Keratinocyte (primary cell): Measurements from ENCODE around the gene MRPS22. TPM values are rescaled to one million over a fixed set of nuclear protein-coding genes. Genes with fewer than 3 reads are reported as not detected.

Experiments
- DNase-seq: peaks from one replicate; pipeline ENCODE4 v3.0.0-alpha.2; 2011; ENCODE audit warnings: low read depth, missing footprints, low spot score
- FAIRE-seq: peaks from 2 replicates; lab custom pipeline; 2011; peaks lifted over from hg19 to GRCh38; lab: Jason Lieb, UNC
- H2AFZ ChIP-seq: 2 replicates; pipeline ENCODE4 v1.6.0; 2012; ENCODE audit warnings: low read length, control low read depth, inconsistent platforms; ENCODE audit not compliant: control insufficient read depth
- H3K27ac ChIP-seq: 2 replicates; pipeline ENCODE4 v1.5.1; 2011; ENCODE audit warnings: low read length; ENCODE audit not compliant: control insufficient read depth, insufficient read depth
- H3K27me3 ChIP-seq: 3 replicates; pipeline ENCODE4 v1.6.0; 2011; ENCODE audit warnings: low read length; ENCODE audit not compliant: control insufficient read depth, insufficient read depth; ENCODE audit errors: extremely low read depth
- H3K36me3 ChIP-seq, 2 experiments: 2 replicates in 1 of 2; 3 replicates in 1 of 2; pipeline ENCODE4 v1.5.1; 2011; ENCODE audit warnings: low read length in 2 of 2, mild to moderate bottlenecking in 1 of 2; ENCODE audit not compliant: control insufficient read depth in 2 of 2, insufficient read depth in 2 of 2; ENCODE audit errors: extremely low read depth in 1 of 2
- H3K4me1 ChIP-seq: 3 replicates; pipeline ENCODE4 v1.5.1; 2011; ENCODE audit warnings: low read length; ENCODE audit not compliant: control insufficient read depth, insufficient read depth; ENCODE audit errors: extremely low read depth
- H3K4me2 ChIP-seq: 3 replicates; pipeline ENCODE4 v1.6.0; 2011; ENCODE audit warnings: low read depth, low read length; ENCODE audit not compliant: control insufficient read depth, insufficient read depth; ENCODE audit errors: extremely low read depth
- H3K4me3 ChIP-seq, 3 experiments: fragments of 200-600 bp in 1 of 3; sonication (generic) in 1 of 3; 2 replicates in 2 of 3; 3 replicates in 1 of 3; pipeline ENCODE4 v1.5.1; 2011 to 2016; ENCODE audit warnings: low read length in 3 of 3, mild to moderate bottlenecking in 3 of 3, control low read depth in 2 of 3, inconsistent platforms in 1 of 3, low read depth in 1 of 3, mixed read lengths in 1 of 3, mixed run types in 1 of 3, moderate library complexity in 1 of 3; ENCODE audit not compliant: control insufficient read depth in 2 of 3, insufficient read depth in 2 of 3; ENCODE audit errors: extremely low read depth in 1 of 3
- H3K79me2 ChIP-seq: 2 replicates; pipeline ENCODE4 v1.6.0; 2012; ENCODE audit warnings: low read length; ENCODE audit not compliant: control insufficient read depth, insufficient read depth
- H3K9ac ChIP-seq: 3 replicates; pipeline ENCODE4 v1.6.0; 2011; ENCODE audit warnings: low read length; ENCODE audit not compliant: control insufficient read depth, insufficient read depth; ENCODE audit errors: extremely low read depth
- H3K9me1 ChIP-seq: 3 replicates; pipeline ENCODE4 v1.6.0; 2011; ENCODE audit warnings: low read length; ENCODE audit not compliant: control insufficient read depth, insufficient read depth; ENCODE audit errors: extremely low read depth
- H3K9me3 ChIP-seq: 2 replicates; pipeline ENCODE4 v1.5.1; 2012; ENCODE audit warnings: low read depth, low read length; ENCODE audit not compliant: control insufficient read depth
- H4K20me1 ChIP-seq: 3 replicates; pipeline ENCODE4 v1.6.0; 2011; ENCODE audit warnings: low read length; ENCODE audit not compliant: control insufficient read depth, insufficient read depth; ENCODE audit errors: extremely low read depth
- CTCF ChIP-seq, 3 experiments: IDR thresholded peaks in 1 of 3; conservative IDR thresholded peaks in 1 of 3; optimal IDR thresholded peaks in 1 of 3; 2 replicates in 2 of 3; 3 replicates in 1 of 3; pipeline versions ENCODE3 to v1.5.1; 2011; ENCODE audit warnings: low read length in 3 of 3, mild to moderate bottlenecking in 3 of 3, moderate library complexity in 2 of 3, control low read depth in 1 of 3, inconsistent platforms in 1 of 3; ENCODE audit not compliant: insufficient read depth in 2 of 3; ENCODE audit errors: extremely low read depth in 1 of 3
- EZH2 ChIP-seq: IDR thresholded peaks from one replicate; pipeline ENCODE4 v1.6.1; 2012; ENCODE audit warnings: inconsistent platforms, mild to moderate bottlenecking, low read length, moderate library complexity
- dilution Hi-C: fragments of 300-500 bp; cut with MboI; formaldehyde crosslinking; loops from one replicate; pipeline ENCODE4 v1.7.0; 2020; ENCODE audit warnings: low sequenced_read_pairs; ENCODE audit not compliant: extremely low pct_ligation_motif_present
- polyA minus RNA-seq, 3 experiments: library from RNA; depleted of rRNA, polyadenylated mRNA; stranded (reverse); fragments of >200 nt; gene quantifications; 1 replicate in 1 of 3; 2 replicates in 1 of 3; 3 replicates in 1 of 3; pipeline ENCODE4 v1.2.3, GENCODE V29; 2011
- polyA plus RNA-seq, 5 experiments: library from polyadenylated mRNA; depleted of rRNA in 3 of 5; stranded (reverse) in 3 of 5; stranded (forward) in 1 of 5; unstranded in 1 of 5; fragments of >200 nt; gene quantifications; 1 replicate in 1 of 5; 2 replicates in 3 of 5; 3 replicates in 1 of 5; pipeline versions ENCODE4 v1.2.1 to v1.2.3, GENCODE V29; 2011 to 2012; ENCODE audit warnings: missing spikeins in 2 of 5, low read depth in 1 of 5, low replicate concordance in 1 of 5

The MRPS22 gene
- polyA plus RNA-seq (45.6 to 91.9 TPM (median 55.8 TPM) in 3 replicates), polyA minus RNA-seq (7.9 to 38.9 TPM (median 14.6 TPM) in 3 replicates)
- 62.4 TPM for polyA plus RNA-seq (2011; ENCODE audit: low read depth)
- polyA plus RNA-seq (2011; cell fraction: cytosol; rRNA removed), result 55.7 and 72.6 TPM in 2 replicates
- 53.5 and 72.9 TPM in 2 replicates for polyA plus RNA-seq (2011; cell fraction: nucleus; rRNA removed)
- polyA plus RNA-seq (2012; ENCODE audit: low replicate concordance), result 42.4 and 48.7 TPM in 2 replicates
- polyA minus RNA-seq (2011; cell fraction: cytosol; rRNA and poly(A)+ RNA removed), result 25.3 TPM
- polyA minus RNA-seq (2011; cell fraction: nucleus; rRNA and poly(A)+ RNA removed), result 14.5 and 31.0 TPM in 2 replicates

DNA sequence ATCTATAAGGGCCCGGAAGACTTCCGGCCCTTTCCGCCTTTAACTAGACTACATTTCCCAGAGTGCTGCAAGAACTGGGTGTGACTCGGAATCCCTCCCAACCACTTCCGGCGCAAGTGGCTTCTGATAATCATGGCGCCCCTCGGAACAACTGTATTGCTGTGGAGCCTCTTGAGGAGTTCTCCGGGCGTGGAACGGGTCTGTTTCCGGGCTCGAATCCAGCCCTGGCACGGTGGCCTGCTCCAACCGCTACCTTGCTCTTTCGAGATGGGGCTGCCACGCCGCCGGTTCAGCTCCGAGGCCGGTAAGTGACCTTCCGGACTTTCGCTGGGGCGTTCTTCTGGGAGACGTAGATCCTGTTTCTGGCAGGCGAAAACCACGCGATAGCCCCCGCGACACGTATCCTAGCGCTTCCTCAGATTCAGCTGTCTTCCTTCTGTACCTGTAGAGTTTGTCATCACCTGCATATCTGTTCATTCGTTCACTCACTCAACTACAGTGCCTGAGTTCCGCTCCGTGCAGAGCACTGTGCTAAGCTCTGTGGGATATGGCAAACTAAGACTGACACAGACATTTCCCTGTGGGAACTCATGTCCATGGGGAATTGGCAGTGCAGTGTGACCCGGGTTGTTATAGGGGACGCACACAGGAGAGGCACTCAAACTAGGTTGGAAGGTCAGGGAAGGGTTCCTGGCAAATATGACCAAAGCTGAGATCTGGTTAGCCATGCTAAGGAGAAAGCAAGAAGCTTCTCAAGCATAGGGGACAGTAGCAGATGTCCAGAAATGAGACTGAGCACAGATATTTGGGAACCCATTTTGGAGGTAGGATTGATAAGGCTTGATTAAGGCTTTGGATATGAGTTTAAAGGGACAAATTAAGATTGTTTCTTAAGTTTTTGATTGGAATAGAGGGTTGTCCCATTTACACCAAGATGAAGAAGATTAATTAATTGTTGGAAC, at the start of gene MRPS22:
Gene MRPS22, plus strand, starts transcription at position 126 of the 962 bp plus-strand sequence. Its CDS starts 7 bp downstream, at position 133.
- FAIRE-seq, result peak; percentile 84
- dilution Hi-C loops, result no loop called here
- H2AFZ ChIP-seq, result peak within 1 kb of the TSS; percentile 99

GRCh38 chr3:139295040-139295439, 48.8 kb upstream of the MRPS22 start:
- Histone ChIP-seq H4K20me1 (no peaks in the 10 kb centered on the region), H3K4me1 (peaks cover 4% of the 10 kb centered on the region), H3K36me3 (no peaks in the 10 kb centered on the region), H3K27me3 (no peaks in the 10 kb centered on the region), H3K9ac (no peak overlapping the region), H3K79me2 (no peaks in the 10 kb centered on the region), H3K9me3 (no peaks in the 10 kb centered on the region), H3K9me1 (no peaks in the 10 kb centered on the region), H3K27ac (no peak overlapping the region), H2AFZ (no peak overlapping the region), H3K4me2 (no peak overlapping the region), H3K4me3 (no peak overlapping the region)
- no peak for FAIRE-seq
- DNase-seq, result no peak
- TF ChIP-seq EZH2, result no peak
- TF ChIP-seq CTCF (optimal IDR thresholded peaks at IDR 0.05 in 1 of 3, IDR thresholded peaks at IDR 0.05 in 1 of 3, conservative IDR thresholded peaks at IDR 0.05 in 1 of 3; ENCODE audit: extremely low read depth in 1 of 3, insufficient read depth in 2 of 3, low read length in 3 of 3), result no peak
- dilution Hi-C loops, result no loop called here

More for the DNA sequence above, at the start of gene MRPS22:
- DNase-seq, result peak; percentile 46
- H3K27ac ChIP-seq, result peak within 1 kb of the TSS; percentile 89
- TF ChIP-seq EZH2 (no peak), CTCF (optimal IDR thresholded peaks at IDR 0.05 in 1 of 3, IDR thresholded peaks at IDR 0.05 in 1 of 3, conservative IDR thresholded peaks at IDR 0.05 in 1 of 3; ENCODE audit: extremely low read depth in 1 of 3, insufficient read depth in 2 of 3, low read length in 3 of 3) (no peak)
- peak within 1 kb of the TSS; percentile 97 for H3K4me2 ChIP-seq
- H3K79me2 ChIP-seq, result peaks cover 34% of the 10 kb centered on the region
- H3K4me3 ChIP-seq, result peak within 1 kb of the TSS; percentile 94 to 98 (median 96)
- peaks cover 20% of the 10 kb centered on the region for H3K4me1 ChIP-seq
- H3K9me1 ChIP-seq, result no peaks in the 10 kb centered on the region
- H3K9me3 ChIP-seq, result no peaks in the 10 kb centered on the region
- peak within 1 kb of the TSS; percentile 91 for H3K9ac ChIP-seq
- H3K27me3 ChIP-seq, result peaks cover 3% of the 10 kb centered on the region
- H3K36me3 ChIP-seq, result peaks cover 6 to 20% of the 10 kb centered on the region in 2 experiments
- no peaks in the 10 kb centered on the region for H4K20me1 ChIP-seq
